ENCODE data around the gene TGFBI.

TGFBI gene

DNA sequence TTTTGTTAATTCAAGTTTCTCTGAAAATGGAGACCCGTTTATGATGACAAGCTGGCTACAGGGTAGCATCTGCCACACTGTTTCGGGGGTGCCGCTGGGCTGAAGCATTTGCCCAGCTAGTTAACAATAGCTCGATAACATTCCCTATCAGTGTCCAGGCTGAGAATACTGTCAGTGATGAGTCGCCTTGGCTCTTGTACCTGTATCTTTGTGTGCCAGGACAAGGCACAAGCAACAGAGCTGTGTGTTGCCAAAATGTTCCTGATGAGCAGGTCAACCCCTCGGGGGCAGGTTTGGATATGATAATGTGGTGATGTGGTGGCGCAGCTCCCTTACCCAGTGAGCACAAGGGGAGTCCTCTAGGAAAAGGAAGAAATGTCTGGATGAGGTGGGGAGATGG lies 7.0 kb downstream of the TGFBI start:
- H3K4me3 ChIP-seq (ENCODE audit: low read length), result no peak overlapping the region
- TF ChIP-seq, protein P1, sequence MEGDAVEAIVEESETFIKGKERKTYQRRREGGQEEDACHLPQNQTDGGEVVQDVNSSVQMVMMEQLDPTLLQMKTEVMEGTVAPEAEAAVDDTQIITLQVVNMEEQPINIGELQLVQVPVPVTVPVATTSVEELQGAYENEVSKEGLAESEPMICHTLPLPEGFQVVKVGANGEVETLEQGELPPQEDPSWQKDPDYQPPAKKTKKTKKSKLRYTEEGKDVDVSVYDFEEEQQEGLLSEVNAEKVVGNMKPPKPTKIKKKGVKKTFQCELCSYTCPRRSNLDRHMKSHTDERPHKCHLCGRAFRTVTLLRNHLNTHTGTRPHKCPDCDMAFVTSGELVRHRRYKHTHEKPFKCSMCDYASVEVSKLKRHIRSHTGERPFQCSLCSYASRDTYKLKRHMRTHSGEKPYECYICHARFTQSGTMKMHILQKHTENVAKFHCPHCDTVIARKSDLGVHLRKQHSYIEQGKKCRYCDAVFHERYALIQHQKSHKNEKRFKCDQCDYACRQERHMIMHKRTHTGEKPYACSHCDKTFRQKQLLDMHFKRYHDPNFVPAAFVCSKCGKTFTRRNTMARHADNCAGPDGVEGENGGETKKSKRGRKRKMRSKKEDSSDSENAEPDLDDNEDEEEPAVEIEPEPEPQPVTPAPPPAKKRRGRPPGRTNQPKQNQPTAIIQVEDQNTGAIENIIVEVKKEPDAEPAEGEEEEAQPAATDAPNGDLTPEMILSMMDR (conservative IDR thresholded peaks at IDR 0.05; ENCODE audit: low read depth, low read length), result no peak
- DNase-seq (ENCODE audit: low read depth), result no peak

DNA sequence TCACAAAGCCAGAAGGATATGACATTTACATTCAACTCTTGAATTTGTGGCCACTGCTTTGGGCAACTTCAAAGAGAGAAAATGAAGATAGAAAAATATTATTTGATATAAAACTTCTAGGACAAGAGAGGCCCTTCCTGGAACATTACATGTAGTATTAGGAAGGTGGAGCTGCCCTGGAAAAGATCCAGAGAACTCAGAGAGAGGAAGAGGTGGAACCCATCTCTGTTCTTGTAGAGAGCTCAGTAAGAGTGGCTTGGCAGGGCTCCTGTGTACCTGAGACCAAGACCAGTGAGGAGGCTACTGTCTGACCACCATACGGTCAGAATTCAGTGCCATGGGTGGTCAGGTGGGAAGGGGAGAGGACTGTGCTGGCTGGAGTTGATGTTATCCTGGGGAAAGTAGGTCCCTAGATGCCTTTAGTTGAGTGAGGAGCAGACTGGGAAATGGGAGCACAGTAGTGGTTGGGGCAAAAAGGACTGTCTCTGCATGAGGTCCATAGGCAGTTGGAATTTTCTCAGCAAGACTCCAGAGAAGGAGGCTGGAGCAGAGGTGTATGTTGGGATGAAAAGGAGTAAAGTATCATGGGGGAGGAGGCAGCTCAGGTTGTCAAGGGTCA lies 7.6 kb downstream of the TGFBI start:
- DNase-seq (ENCODE audit: low read depth), result no peak
- TF ChIP-seq, protein P1 (conservative IDR thresholded peaks at IDR 0.05; ENCODE audit: low read depth, low read length), result no peak
- no peak overlapping the region for H3K4me3 ChIP-seq (ENCODE audit: low read length)

DNA sequence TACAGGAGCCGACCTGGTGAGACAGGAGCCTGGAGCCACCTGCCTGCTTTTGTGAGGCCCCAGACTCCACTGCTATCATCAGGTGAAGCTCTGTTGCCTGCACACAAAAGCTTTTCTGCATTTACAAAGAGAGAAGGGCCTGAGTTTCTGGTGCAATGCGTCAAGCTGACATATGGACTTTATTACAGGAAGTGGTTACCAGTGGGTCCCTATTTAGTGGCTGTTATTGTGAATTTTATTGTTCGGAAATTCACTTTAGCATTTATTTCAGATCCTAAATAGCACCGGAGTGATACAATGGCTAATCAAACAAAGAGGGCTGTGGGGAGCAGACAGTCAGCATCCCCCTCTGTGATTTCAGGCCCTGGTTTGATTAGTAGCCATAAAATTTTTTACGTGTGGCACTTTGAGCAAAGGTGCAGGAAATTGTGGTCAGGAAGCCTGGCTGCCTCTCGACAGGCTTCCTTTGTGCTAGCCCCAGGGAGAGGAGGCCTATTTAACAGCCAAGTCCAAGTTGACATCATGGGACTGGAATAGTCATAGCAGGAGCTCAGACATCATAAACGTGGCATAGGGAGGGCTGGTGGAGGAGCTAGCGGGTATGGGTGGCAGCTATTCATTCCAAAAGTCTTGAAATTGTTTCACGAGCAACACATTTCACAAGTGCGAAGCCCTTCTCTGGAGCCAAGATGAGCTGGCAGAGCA lies 8.4 kb downstream of the TGFBI start:
- no peak overlapping the region for H3K4me3 ChIP-seq (ENCODE audit: low read length)
- DNase-seq (ENCODE audit: low read depth), result peak; percentile 54
- TF ChIP-seq, protein P1 (conservative IDR thresholded peaks at IDR 0.05; ENCODE audit: low read depth, low read length), result no peak

DNA sequence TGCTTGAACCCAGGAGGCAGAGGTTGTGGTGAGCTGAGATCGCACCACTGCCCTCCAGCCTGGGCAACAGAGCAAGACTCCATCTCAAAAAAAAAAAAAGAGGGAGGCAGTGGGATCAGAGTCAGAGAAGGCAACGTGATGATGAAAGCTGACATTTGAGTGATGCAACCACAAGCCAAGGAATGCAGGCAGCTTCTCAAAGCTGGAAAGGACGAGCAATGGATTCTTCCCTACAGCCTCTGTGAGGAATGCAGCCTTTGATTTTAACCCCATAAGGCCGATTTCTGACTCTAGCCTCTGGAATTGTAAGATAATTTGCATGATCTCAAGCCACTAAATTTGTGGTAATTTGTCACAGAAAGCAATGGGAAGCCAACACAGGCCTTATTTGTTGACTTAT lies 9.8 kb downstream of the TGFBI start:
- no peak overlapping the region for H3K4me3 ChIP-seq (ENCODE audit: low read length)
- TF ChIP-seq, protein P1 (conservative IDR thresholded peaks at IDR 0.05; ENCODE audit: low read depth, low read length), result no peak
- DNase-seq (ENCODE audit: low read depth), result no peak

DNA sequence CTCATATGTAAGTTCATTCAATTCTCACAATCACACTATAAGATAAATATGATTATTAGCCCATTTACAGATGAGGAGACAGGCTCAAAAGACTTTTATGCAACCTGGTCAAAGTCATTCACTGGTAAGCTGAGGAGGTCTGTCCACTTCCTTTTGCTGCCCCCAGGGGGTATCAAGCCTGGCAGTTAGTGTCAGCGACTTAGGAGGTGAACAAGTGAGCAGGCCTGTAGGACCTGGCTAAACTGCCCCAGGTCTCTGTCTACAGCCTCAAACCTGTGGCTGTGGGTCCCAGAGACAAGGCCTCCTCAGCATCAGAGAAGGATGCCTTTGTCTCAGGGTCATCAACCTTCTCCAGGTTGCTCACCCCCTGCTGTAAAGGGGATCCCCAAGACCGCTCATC lies 10.4 kb downstream of the TGFBI start:
- H3K4me3 ChIP-seq (ENCODE audit: low read length), result no peak overlapping the region
- TF ChIP-seq, protein P1 (conservative IDR thresholded peaks at IDR 0.05; ENCODE audit: low read depth, low read length), result no peak
- no peak for DNase-seq (ENCODE audit: low read depth)

DNA sequence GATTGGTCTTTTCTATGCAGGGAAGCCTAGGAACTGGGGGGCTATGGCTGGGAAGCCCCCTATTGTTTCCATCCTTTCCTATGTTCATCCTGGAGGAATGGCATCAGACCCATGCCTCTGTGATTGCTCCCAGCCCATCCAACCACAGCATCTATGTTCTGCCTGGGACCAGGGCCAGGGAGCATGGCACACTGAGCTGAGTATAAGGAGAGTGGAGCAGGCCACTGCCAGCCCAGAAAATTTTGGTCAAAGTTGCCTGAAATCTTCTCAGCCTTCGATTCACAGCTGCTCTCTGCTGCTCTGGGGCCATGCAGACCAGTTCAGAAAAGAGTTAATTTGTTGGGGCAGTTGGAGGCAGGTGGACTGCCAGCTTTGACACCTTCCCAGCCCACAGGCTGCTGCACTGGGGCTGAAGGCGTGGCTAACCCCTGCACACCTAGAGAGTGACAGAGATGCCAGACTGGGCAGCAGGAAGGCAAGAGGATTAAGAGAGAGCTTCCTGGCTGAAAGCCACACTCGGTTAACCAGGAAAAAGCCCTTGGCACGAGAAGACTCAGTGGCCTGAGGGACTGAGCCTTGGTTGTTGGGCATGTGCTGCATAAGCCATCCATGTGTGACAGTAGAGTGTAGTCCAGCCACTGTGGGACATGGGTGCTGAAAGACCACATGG lies 12.1 kb downstream of the TGFBI start:
- DNase-seq (ENCODE audit: low read depth), result peak; percentile 49
- TF ChIP-seq, protein P1 (conservative IDR thresholded peaks at IDR 0.05; ENCODE audit: low read depth, low read length), result no peak
- no peak overlapping the region for H3K4me3 ChIP-seq (ENCODE audit: low read length)
